GM19193 (cell line): ENCODE data around the gene APBA1.

Source experiments
- POLR2A ChIP-seq: IDR thresholded peaks from 4 replicates; pipeline ENCODE4 v1.6.1; 2011; ENCODE audit not compliant: insufficient read depth, insufficient read length; ENCODE audit errors: extremely low read depth

Gene APBA1

GRCh38 chr9:69498470-69498869 is 173.7 kb downstream of the APBA1 start:
- no peak for TF ChIP-seq POLR2A

DNA sequence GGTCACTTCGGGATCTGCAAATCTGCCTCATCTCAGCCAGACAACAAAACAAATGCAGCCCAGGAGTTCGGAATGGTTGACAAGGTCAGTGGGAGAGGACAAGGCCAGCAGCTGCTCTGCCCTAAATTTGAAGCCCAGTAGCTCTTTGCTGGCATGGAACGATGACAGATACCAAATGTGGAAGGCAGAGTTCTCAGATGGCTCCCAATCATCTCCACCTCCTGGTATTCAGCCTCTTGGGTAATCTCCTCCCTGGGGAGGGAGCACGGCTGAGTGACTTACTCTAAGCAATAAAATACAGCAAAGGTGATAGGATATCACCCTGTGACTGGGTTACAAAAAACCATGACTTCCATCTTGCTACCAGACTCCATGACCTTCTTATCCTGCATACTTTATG is 174.4 kb downstream of the APBA1 start:
- TF ChIP-seq POLR2A = no peak

- no peak for TF ChIP-seq POLR2A
These were observed 175.2 kb downstream of the APBA1 start for GRCh38 chr9:69496846-69497450.

GRCh38 chr9:69495296-69495695 is 176.9 kb downstream of the APBA1 start:
- TF ChIP-seq POLR2A = no peak

DNA sequence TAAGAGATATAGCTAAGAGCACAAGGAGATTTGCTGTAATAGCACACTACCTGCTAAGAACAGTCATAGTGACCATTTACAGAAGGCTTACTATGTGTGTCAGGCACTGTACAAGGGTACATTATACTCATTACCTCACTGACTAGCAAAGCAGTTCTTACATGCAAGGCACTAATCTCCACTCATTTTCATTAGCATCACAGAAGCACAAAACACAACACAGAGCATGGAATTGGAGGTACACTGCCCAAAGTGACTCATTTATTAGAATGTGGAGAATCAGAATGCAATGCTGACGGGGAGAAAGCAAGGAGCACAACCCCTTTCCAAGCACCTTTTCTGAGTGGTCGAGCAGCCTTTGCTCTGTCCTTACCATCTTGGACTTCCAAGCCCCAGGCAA is 177.4 kb downstream of the APBA1 start:
- no peak for TF ChIP-seq POLR2A

DNA sequence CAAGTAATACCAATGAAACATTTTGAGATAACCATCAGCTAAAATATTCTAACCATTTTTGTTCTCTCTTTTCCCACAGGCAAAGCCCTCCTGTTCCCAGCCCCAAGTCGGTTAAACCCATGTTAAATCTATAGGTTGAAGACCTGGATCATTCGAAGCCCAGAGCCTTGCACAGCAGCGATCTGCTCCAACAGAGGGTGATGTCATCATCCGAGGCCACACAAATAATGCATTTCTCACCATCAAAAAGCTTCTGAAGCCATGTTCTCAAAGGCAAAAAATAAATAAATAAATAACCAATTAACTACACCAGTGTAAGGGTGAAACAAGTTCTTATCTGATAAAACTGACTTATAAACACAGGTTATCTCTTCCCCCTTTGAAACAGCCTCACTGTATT is 178.0 kb downstream of the APBA1 start:
- TF ChIP-seq POLR2A = no peak

DNA sequence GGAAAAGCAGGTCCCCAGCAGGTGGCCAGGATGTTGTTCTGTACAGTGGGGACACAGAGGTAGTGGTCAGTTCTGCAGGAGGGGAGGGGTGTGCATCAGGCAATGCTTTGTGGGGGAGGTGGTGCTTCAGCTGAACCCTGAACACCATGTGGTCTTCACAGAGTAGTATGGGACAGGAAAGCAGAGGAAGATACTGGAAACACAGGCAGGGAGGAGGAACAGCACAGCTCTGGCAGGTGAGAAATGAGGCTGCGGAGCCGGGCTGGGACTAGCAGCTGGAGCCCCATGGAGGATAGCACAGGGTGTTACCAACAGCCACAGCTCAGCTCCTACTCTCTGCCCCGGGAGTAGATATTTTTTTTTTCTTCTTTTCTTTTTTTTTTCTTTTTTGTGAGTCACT is 185.7 kb downstream of the APBA1 start:
- no peak for TF ChIP-seq POLR2A

- no peak for TF ChIP-seq POLR2A
These were observed 186.7 kb downstream of the APBA1 start for GRCh38 chr9:69485466-69485865.

DNA sequence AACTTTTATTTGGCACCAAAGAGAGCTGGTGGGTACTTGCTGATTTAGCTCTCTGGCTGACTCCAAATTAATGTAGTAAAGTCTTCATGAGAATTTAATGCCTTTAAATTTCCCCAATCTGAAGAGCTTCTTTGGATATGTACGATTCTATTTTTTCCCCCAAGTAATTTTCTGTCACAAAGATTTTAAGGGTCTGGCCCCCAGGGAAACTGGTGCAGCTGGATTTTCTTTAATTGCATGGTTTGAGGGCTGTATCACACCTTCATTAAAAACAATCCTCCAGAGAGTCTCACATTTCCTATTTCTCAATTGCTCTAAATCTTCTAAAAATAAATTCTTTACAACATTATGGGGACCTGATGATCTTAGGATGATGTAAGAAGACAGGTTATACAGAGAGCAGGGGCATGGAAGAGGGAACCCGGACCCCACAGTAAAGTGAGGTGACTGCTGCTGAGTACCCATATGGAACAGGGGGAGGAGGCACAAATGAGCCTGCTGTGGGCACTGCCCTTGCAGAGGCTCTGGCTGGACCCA is 188.2 kb downstream of the APBA1 start:
- TF ChIP-seq POLR2A = no peak

DNA sequence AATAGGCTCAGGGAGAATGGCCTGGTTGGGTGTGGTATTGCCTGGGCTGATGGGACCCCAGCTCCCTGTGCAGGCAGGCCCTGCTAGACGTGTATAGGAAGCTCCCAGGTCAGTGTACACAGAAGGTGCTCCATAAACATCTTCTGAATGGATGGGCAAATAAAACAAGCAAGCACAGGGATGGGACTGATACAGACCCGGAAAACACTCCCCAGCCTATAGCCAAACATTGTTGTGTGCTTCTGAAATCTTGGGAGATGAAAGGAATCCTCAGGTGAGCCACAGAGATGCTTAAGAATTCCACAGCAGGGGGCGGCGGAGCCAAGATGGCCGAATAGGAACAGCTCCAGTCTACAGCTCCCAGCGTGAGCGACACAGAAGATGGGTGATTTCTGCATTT is 195.4 kb downstream of the APBA1 start:
- no peak for TF ChIP-seq POLR2A

DNA sequence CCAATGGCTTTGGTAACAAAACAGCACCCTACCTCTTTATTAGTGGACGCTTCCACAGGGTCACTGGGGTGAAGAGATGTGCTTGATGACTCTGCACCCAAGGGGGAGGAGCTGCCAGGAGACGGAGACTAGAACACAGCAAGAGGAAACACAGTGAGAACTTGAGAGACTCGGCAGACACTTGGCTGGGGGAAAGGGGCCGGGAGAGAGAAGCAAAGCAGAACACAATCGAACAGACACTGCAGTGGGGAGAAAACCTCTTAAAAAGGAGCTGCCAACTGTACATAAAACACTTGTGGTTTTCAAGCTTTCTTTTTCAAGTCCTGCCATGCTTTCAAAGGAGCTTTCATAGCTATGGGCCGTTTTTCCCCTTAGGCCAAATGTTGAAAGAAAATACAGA is 196.2 kb downstream of the APBA1 start:
- TF ChIP-seq POLR2A = no peak

GRCh38 chr9:69474821-69475220 is 197.3 kb downstream of the APBA1 start:
- no peak for TF ChIP-seq POLR2A

DNA sequence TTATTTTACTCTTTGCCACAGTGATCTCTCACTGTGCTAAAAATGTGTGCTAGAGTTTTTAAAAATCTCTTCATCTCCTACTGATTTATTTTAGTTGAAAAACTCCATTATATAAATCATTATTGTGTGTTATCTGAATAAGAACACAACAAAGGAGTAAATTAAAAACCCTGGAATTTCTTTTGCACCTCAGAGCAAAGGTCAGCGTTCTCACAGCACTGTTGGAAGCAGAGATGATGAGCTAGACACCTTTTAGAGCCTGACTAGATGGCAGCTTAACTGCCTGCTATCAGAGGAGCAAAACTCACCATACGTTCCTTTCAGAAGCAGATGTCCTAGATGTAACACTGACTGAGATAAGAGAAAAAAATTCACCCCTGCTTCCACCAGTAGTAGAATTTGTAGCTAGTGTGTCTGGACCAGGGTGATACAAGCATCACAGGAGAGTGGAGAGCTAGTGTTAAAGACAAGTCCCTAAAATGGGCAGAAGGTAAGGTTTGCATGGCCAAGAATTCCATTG is 200.0 kb downstream of the APBA1 start:
- TF ChIP-seq POLR2A = no peak

GRCh38 chr9:69471433-69471832 is 200.7 kb downstream of the APBA1 start:
- TF ChIP-seq POLR2A = no peak

DNA sequence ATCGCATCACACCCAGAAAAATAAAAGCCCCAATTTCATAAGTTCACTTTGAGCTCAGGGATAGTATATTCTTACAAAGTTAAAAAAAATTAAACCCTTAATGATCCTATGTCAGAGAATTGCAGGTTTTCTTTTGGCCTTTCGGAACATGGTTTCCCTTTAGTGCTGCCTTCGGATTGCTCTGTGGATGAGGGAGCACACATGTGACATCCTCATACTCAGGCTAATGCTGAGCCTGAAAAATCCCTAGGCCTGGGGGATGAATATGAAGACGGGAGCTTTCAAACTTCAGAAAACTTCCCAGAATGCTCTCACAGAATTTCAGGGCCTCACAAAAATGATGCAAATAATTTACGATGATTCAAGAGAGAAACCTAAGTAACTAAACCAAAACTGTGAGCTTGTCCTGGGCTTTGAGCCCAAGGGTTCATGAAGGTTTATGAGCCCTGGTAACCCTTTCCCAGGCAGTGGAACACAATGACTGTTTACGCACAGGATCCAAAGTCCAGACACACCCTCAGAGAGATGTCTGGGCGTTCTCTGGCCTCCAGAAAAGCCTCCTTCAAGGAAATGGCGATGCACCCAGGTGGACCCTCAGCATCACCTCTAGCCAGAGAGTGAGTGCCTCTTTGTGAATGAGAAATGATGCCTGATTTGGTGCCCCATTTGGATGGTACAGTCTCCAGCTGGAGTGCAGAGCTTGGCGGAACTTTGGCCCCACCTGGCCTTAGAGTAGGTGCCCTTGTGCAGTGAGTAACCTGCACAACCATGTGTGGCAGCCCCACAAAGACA is 201.8 kb downstream of the APBA1 start:
- no peak for TF ChIP-seq POLR2A

- no peak for TF ChIP-seq POLR2A
These were observed 203.0 kb downstream of the APBA1 start for GRCh38 chr9:69469136-69469535.

DNA sequence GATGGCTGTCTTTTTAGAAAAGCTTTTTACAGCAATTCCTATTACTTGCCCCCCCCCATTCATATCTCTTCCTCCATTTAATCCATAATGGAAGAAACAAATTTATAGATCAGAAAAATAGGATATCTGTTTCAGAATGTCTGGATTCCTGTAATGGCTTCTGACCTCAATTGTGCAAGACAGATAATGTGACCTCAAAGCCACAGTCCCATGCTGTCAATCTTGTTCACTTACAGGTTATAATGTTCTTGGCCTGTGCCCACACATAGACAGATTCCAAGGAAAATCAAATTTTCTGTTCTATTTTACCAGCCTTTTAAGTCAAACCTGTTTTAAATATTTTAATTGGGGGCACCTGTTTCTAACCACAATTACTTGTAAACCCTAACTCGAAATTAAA is 203.8 kb downstream of the APBA1 start:
- TF ChIP-seq POLR2A = no peak

- no peak for TF ChIP-seq POLR2A
These were observed 206.0 kb downstream of the APBA1 start for GRCh38 chr9:69466151-69466550.
